Measurements from ENCODE around the gene TYK2. TPM values are rescaled to one million over a fixed set of nuclear protein-coding genes. Genes with fewer than 3 reads are reported as not detected.
A peak's percentile ranks its signal among the peaks of the same experiment; 100 is the strongest.
"Not testable (repeated sequence)": the region's sequence is repeated elsewhere in the genome, so short reads cannot be mapped to it uniquely, and the experiment has no call there.

TYK2 gene
- total RNA-seq, 1 donor from 2014 or later: 80.7 TPM

- intact Hi-C loops (cut with DNase I): loop anchor here (1.0 to 2.0 kb wide), 2 partner anchors 19 to 164 kb away; partner anchors contain the start of gene CDKN2D
- H3K4me1 ChIP-seq: peaks cover 16 to 30% of the 10 kb centered on the region in 2 donors
- peak overlapping the region; percentile 90 to 91 for H3K4me3 ChIP-seq
- H3K27ac ChIP-seq: no peak overlapping the region
- no peak for DNase-seq (ENCODE audit: low spot score in 2 of 2)
- H3K9me3 ChIP-seq: no peaks in the 10 kb centered on the region
- TF ChIP-seq CTCF (IDR thresholded peaks at IDR 0.05): no peak
- H3K27me3 ChIP-seq: peaks cover 9% of the 10 kb centered on the region
- no peaks in the 10 kb centered on the region for H3K36me3 ChIP-seq
Measured at GRCh38 chr19:10404888-10405820, 24.8 kb upstream of the TYK2 start.

GRCh38 chr19:10403137-10404021 is 23.0 kb upstream of the TYK2 start, which contains the start of gene CDC37:
TSS of gene CDC37 (minus strand) at chr19:10403542. CDS start at chr19:10403479, 63 bp downstream.
- Histone ChIP-seq H3K27ac (peak within 1 kb of the TSS; percentile 62 to 70), H3K27me3 (peaks cover 9% of the 10 kb centered on the region), H3K9me3 (no peaks in the 10 kb centered on the region), H3K4me1 (peaks cover 16 to 30% of the 10 kb centered on the region in 2 donors), H3K36me3 (peaks cover 0 to 2% of the 10 kb centered on the region in 2 donors), H3K4me3 (peak within 1 kb of the TSS; percentile 90 to 91)
- intact Hi-C loops (cut with DNase I): loop anchor here (1.0 to 2.0 kb wide), 5 partner anchors 21 to 165 kb away; partner anchors contain the start of genes CDKN2D, RAVER1 and TYK2
- TF ChIP-seq CTCF (IDR thresholded peaks at IDR 0.05): no peak
- DNase-seq (ENCODE audit: low spot score in 2 of 2): peak; percentile 81 to 97

- H3K36me3 ChIP-seq: peaks cover 0 to 5% of the 10 kb centered on the region in 2 donors
- H3K27me3 ChIP-seq: peaks cover 9% of the 10 kb centered on the region
- TF ChIP-seq CTCF (IDR thresholded peaks at IDR 0.05): no peak
- no peak for DNase-seq (ENCODE audit: low spot score in 2 of 2)
- peak overlapping the region in 1 of 2 donors; percentile 62 for H3K27ac ChIP-seq
- H3K4me1 ChIP-seq: peaks cover 16 to 30% of the 10 kb centered on the region in 2 donors
- no peaks in the 10 kb centered on the region for H3K9me3 ChIP-seq
- intact Hi-C loops (cut with DNase I): loop anchor here (1.0 kb wide), 3 partner anchors 22 to 77 kb away; partner anchors contain the start of genes RAVER1 and TYK2
- peak overlapping the region; percentile 90 to 91 for H3K4me3 ChIP-seq
Measured at GRCh38 chr19:10402441-10403038, 22.2 kb upstream of the TYK2 start.

GRCh38 chr19:10399878-10400277 is 19.5 kb upstream of the TYK2 start:
- intact Hi-C loops (cut with DNase I): no loop called here
- Histone ChIP-seq H3K4me3 (no peak overlapping the region), H3K27ac (no peak overlapping the region), H3K9me3 (no peaks in the 10 kb centered on the region), H3K36me3 (peaks cover 13 to 18% of the 10 kb centered on the region in 2 donors), H3K27me3 (peaks cover 4% of the 10 kb centered on the region), H3K4me1 (peaks cover 15 to 27% of the 10 kb centered on the region in 2 donors)
- DNase-seq (ENCODE audit: low spot score in 2 of 2): no peak
- TF ChIP-seq CTCF (IDR thresholded peaks at IDR 0.05): no peak

GRCh38 chr19:10399340-10399739 is 19.0 kb upstream of the TYK2 start:
- H3K27me3 ChIP-seq; intact Hi-C loops (cut with DNase I); DNase-seq (ENCODE audit: low spot score in 2 of 2); H3K9me3 ChIP-seq; H3K27ac ChIP-seq; H3K4me3 ChIP-seq: not testable (repeated sequence)
- Histone ChIP-seq H3K4me1 (peaks cover 10 to 21% of the 10 kb centered on the region in 2 donors), H3K36me3 (peaks cover 19 to 23% of the 10 kb centered on the region in 2 donors)
